G401.6 (cell line): ENCODE data around the gene COG7.
"Not testable (repeated sequence)": the region's sequence is repeated elsewhere in the genome, so short reads cannot be mapped to it uniquely, and the experiment has no call there.

ENCODE experiments used
- FAIRE-seq: peaks from 2 replicates; lab custom pipeline; 2012; peaks lifted over from hg19 to GRCh38; lab: Jason Lieb, UNC

Gene COG7

DNA sequence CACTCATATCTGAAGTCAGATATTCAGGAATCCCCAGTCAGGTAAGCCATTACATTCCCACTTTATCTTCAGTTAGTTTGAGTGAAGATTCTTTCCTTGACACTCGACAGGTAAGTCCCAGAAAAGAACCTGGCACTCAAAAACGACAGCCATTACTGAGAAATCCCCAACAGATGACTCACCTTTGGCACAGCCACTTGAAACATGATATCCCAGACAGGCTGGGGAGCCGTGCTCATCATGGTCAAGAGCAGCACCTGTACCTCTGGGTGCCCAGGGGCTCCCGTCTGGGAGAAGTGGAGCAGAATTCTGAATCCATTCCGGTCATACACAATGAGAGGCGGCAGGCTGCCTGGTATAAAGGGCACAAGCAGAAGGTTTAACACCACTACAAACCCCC is 16.8 kb upstream of the COG7 start:
- no peak for FAIRE-seq

DNA sequence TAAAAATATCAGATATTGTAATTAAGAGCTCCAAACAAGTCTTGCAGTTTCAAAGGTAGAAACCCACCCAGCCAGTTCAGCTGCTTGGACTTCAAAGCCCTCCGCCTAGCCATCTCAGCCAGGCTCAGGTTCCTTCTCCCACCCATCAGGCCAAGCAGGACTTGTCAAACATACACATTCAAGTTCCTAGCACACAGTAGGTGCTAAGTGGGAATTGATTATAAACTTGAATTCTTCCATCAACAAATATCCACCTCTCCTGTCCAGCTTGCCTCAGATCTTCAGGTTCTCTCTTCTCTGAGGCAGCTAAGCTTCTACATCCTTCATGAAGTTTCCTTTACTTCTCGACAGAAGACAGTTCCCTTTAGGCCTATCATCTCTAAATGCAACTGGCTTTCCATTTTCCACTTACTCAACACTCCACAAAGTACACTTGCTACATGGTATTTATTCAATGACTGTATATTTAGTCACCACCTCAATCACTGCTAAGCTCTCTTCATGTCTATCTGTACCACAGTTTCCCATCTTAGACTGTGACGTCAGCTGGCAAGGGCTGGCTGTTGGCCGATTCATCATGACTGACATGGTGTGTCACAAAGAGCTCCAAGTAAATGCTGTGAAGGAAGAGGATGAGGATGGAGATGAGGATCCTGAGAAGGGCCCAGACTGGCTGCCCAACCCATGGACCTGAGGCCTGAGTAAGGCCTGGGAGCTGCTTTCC is 13.3 kb upstream of the COG7 start:
- FAIRE-seq, result no peak

DNA sequence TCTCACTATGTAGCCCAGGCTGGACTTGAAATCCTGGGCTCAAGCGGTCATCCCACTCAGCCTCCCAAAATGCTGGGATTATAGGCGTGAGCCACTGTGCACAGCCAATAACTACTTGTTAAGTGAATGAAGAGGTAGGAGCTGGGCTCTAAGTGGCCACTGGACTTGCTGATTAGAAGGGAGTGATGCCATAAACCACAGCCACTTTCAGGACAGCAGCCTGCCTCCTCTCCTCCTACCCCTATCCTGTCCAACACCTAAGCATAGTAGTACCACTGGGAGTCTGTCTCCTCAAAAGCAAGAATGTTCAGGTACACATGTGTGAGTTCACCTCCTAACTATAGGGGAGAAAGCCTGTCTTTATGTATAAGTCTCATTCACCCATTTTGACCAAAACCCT is 12.2 kb upstream of the COG7 start:
- no peak for FAIRE-seq

- FAIRE-seq, result no peak
These were observed 11.2 kb upstream of the COG7 start for GRCh38 chr16:23464196-23464595.

- FAIRE-seq, result not testable (repeated sequence)
These were observed 10.0 kb upstream of the COG7 start for GRCh38 chr16:23462994-23463393.

DNA sequence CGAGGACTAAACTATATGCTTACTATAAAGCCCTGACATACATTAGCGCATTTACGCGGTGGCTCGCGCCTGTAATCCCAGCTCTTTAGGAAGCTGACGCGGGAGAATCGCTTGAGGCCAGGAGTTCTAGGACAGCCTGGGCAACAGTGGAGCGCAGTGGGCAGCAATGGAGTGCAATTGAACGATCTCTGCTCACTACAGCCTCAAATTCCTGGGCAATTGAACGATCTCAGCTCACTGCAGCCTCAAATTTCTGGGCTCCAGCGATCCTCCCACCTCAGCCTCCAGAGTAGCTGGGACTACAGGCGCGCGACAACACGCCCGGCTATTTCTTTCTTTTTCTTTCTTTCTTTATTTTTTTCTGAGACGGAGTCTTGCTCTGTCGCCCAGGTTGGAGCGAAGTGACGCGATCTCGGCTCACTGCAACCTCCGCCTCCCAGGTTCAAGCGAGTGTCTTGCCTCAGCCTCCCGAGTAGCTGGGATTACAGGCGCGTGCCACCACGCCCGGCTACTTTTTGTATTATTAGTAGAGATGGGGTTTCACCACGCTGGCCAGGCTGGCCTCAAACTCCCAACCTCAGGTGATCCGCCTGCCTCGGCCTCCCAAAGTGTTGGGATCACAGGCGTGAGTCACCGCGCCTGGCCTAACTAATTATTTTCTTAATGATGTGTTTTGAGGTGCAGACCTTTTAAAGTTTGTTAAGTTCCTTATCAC is 506 bp upstream of the COG7 start:
- no peak for FAIRE-seq

DNA sequence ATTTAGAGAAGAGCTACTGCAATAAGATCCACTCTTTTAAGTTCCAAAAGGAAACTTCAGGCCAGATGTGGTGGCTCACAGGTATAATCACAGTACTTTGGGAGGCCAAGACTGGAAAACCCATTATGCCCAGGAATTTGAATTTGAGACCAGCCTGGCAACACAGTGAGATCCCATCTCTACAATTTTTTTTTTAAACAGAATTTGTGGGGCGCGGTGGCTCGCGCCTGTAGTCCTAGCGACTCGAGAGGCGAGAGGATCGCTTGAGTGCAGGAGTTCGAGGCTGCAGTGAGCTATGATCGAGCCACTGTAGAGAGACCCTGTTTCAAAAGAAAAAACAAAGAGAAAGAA is 793 bp downstream of the COG7 start:
- FAIRE-seq, result no peak

DNA sequence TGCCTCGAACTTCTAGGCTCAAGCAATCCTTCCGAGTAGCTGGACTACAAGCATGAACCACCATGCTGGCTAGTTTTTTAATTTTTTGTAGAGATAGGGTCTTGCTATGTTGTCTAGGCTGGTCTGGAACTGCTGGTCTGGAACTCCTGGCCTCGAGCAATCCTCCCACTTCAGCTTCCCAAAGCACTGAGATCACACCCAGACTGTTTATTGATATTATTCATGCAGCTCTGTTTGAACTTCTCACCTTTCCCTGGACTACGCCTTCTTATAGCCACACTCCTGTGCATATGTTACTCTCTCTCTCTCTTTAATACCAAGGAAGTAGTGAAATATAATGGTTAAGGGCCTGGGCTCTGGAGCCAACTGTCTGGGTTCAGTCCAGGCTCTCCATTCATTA is 4.6 kb downstream of the COG7 start:
- no peak for FAIRE-seq

DNA sequence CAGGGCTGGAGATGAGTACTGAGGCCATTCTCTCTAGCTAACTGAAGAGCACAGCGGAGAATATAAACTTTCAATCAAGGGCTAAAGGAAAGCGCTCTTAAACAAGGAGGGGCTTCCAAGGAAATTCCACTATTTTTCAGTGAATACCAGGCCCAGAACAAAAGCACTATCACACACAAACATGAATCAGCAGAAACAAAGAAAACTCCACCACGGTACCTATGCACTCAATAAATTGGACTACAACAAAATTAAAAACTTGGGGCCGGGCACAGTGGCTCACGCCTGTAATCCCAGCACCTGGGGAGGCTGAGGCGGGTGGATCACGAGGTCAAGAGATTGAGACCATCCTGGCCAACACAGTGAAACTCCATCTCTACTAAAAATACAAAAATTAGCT is 15.4 kb downstream of the COG7 start:
- not testable (repeated sequence) for FAIRE-seq

GRCh38 chr16:23436951-23437350 is 16.0 kb downstream of the COG7 start:
- no peak for FAIRE-seq

- no peak for FAIRE-seq
These were observed 17.5 kb downstream of the COG7 start for GRCh38 chr16:23435500-23435899.

DNA sequence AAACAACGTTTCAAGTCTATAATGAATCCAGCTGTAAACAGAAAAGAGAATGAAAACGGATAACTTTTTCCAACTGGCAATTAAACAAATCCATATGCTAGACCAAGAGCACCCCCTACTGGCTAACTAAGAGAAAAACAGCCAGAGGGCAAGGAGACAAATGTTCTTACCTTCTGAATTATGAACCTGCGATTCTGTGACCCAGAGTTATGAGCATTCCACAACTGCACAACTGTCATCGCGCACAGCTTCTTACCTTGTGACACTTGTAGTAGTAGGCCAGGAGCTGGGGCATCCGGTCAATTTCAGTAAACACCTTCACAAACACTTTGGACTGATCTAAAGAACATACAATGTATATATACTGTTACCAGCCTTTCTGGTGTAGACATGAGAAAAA is 18.6 kb downstream of the COG7 start:
- FAIRE-seq, result peak; percentile 83

DNA sequence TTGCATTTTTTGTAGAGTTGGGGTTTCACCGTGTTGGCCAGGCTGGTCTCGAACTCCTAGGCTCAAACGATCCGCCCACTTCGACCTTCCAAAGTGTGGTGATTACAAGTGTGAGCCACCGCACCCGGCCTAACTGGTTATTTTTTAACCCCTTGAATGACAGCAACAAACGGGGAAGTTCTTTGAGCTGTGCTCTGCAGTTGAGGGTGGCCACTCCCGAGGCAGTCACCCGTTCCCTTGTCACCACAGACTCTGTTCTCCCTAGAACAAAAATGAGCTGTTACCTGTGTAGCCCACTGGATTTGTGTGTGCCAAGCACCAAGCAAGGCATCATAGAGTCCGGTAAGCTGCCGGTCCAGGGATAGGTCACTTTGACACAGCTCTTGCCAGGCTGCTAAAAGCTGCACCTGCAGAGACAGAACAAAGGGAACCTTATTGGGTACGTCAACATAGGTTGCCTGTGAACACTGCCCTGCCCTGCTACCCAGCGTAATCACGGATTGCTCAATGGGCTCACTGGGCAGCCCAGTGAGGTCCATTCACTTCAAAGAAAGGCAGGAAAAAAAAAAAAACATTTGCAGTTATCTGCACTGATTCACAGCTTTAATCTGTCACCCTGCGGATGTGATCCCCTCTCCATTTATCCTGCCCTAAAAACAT is 19.6 kb downstream of the COG7 start:
- FAIRE-seq, result no peak

- no peak for FAIRE-seq
These were observed 20.5 kb downstream of the COG7 start for GRCh38 chr16:23432176-23433128.

GRCh38 chr16:23428351-23428750 is 24.6 kb downstream of the COG7 start:
- no peak for FAIRE-seq

- FAIRE-seq, result no peak
These were observed 28.6 kb downstream of the COG7 start for GRCh38 chr16:23424292-23424958.

DNA sequence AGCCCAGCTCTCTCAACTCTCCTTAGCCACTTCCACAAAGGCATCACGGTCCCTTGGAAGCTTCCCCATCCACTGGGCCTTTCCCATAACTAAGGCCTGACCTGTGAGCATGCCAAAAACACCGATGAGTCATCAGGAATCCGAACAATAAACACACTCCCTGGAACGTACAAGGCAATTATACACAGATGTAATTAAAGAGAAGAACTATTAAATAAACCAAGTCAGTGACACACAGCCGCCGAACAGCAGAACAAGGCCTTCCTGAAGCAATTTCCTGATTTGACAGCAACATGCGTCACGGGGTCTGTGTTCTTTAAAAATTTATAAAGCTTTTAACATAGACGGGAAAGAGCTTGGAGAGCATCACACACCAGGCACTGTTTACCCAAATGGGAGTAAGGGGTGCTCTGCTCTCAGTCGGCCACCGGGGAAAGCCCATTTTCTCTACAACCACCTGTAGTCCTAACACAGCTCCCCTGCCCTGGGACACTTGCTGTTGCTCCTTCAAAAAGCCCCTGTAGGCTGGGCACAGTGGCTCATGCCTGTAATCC is 29.4 kb downstream of the COG7 start:
- no peak for FAIRE-seq

GRCh38 chr16:23420011-23420410 is 33.0 kb downstream of the COG7 start:
- no peak for FAIRE-seq

DNA sequence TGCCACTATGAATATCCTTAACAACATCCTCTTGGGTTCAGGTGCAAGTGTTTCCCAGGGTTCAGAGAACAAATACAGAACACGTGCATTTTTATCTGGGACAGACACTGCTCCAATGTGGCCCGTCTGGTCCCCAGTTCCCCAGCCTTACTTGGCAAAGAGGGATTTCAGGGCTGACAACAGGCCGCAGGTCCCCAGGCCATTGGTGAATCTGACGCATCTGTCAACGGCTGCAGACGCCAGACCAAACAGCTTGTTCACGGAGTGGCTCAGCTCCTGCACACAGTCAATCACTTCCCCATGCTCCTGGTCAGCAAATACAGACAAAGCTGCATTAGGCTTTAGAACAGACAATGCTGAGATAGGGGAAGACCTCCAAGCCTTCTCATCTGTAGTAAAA is 36.2 kb downstream of the COG7 start:
- FAIRE-seq, result no peak

DNA sequence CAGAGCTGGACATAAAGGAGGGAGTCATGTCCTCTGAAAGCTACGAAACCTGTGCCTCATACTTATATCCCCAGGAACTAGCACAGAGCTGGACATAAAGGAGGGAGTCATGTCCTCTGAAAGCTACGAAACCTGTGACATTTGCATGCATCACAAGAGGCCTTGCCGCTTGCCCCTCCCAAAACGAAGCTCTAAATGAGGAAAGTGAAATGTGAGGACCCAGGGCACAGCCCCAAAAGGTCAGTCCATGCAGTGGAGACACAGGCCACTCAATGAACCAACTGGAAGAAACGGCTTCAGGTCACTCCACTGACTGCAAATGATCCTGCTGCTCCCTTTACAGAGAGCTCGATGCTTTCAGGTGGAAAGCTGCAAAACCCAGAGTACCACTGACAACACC is 38.3 kb downstream of the COG7 start:
- FAIRE-seq, result no peak

GRCh38 chr16:23410176-23410575 is 42.8 kb downstream of the COG7 start:
- no peak for FAIRE-seq

DNA sequence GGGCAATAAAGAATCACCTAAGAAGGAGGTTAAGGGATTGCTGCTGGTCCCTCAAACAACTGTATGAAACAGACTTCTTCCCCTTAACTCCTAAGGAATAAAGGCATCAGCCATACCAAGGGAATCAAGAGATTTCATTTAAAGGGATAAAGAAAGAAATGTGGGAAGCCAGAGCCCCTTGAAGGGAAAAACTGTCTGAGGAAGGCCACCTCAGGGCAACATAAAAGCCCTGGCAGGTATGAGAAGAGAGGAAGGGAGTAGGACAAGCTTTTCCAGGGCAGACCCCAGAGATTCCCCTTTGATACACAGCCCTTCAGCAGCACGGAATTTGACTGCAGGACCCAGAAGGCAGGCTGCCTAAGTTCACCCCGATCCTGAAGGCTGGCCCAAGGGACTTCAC is 43.5 kb downstream of the COG7 start:
- FAIRE-seq, result no peak
